ENCODE measurements around the gene RAPGEF1. TPM values are rescaled to one million over a fixed set of nuclear protein-coding genes. Genes with fewer than 3 reads are reported as not detected.

The RAPGEF1 gene
- total and polyA plus RNA-seq, 2 of the 13 experiments (the other 11 are each of a cell fraction or from before 2014, with no cell fraction given), result 21.2 to 38.9 TPM

- ATAC-seq, result no peak
- BruUV-seq (replicated peaks), result no TSS peak
- H3K4me2 ChIP-seq (ENCODE audit: low read depth, low read length), result no peak overlapping the region
Observed at GRCh38 chr9:131629226-131629500, 110.7 kb downstream of the RAPGEF1 start.

More at GRCh38 chr9:131629226-131629500, 110.7 kb downstream of the RAPGEF1 start:
- Histone ChIP-seq H2AFZ (ENCODE audit: low read length) (no peak overlapping the region), H3K79me2 (ENCODE audit: insufficient read depth, low read length) (no peaks in the 10 kb centered on the region), H4K20me1 (ENCODE audit: insufficient read depth, low read length) (no peaks in the 10 kb centered on the region), H3K9me3 (ENCODE audit: low read length) (no peaks in the 10 kb centered on the region), H3K36me3 (replicated peaks in 1 of 2; ENCODE audit: control insufficient read depth in 1 of 2, insufficient read depth in 2 of 2, low read length in 2 of 2) (peaks cover 12 to 40% of the 10 kb centered on the region in 2 experiments; a peak in 4 of 5 replicates), H3K27me3 (ENCODE audit: control insufficient read depth in 1 of 2, insufficient read depth in 2 of 2, low read length in 2 of 2) (no peaks in the 10 kb centered on the region), H3K4me1 (ENCODE audit: insufficient read depth, low read length) (no peaks in the 10 kb centered on the region), H3K9ac (ENCODE audit: insufficient read depth, low read depth, low read length) (no peak overlapping the region), H3K4me3 (replicated peaks in 1 of 3; ENCODE audit: insufficient read depth in 1 of 3, low read depth in 2 of 3, low read length in 3 of 3) (no peak overlapping the region), H3K27ac (ENCODE audit: extremely low read length, insufficient read depth, low read length) (no peak overlapping the region)
- in situ Hi-C loops (cut with HindIII; ENCODE audit: extremely low pct_ligation_motif_present, low pct_unique_long_range_greater_than_20kb) (no loop called here), intact Hi-C loops (cut with micrococcal nuclease; ENCODE audit: unreplicated experiment) (no loop called here)
- no peak for FAIRE-seq
- no peak for DNase-seq (ENCODE audit: low spot score)
- TF ChIP-seq ZNF660 (CRISPR knock-in tag; IDR thresholded peaks at IDR 0.05; ENCODE audit: borderline replicate concordance, low read depth) (no peak), ZFP91 (CRISPR knock-in tag; IDR thresholded peaks at IDR 0.05; ENCODE audit: borderline replicate concordance) (no peak), ZNF513 (CRISPR knock-in tag; conservative IDR thresholded peaks at IDR 0.05) (no peak)
- ChIA-PET CTCF (ENCODE audit: low intra/inter-chr PET ratio, low total read pairs) (no interaction called here), POLR2A (interaction anchor here (1.1 kb wide), 1 partner anchor 87 kb away, joined by 4 read pairs; no protein-coding TSS in a partner anchor)
- WGBS (ENCODE audit: low lambda C conversion rate), result 93% methylated on average over 4 of the region's 4 CpGs
